HG03066 (cell line): ENCODE data around the gene KCNH5.
"Not testable (repeated sequence)": the region's sequence is repeated elsewhere in the genome, so short reads cannot be mapped to it uniquely, and the experiment has no call there.

ENCODE experiments used
- ATAC-seq: cut with Tn5 transposase; IDR thresholded peaks from one replicate; pipeline ENCODE4 v1.9.1; 2021; ENCODE audit warnings: low read depth; ENCODE audit not compliant: unreplicated experiment

The KCNH5 gene

GRCh38 chr14:62763951-62764350 is 281.3 kb downstream of the KCNH5 start:
- no peak for ATAC-seq

GRCh38 chr14:62759796-62760195 is 285.5 kb downstream of the KCNH5 start:
- ATAC-seq, result no peak

GRCh38 chr14:62746881-62747280 is 298.4 kb downstream of the KCNH5 start:
- not testable (repeated sequence) for ATAC-seq

- ATAC-seq, result no peak
Observed at GRCh38 chr14:62745496-62745895, 299.8 kb downstream of the KCNH5 start.

GRCh38 chr14:62743560-62743959 is 301.7 kb downstream of the KCNH5 start:
- no peak for ATAC-seq

- ATAC-seq, result no peak
Observed at GRCh38 chr14:62743118-62743517, 302.1 kb downstream of the KCNH5 start.

- no peak for ATAC-seq
Observed at GRCh38 chr14:62739647-62740046, 305.6 kb downstream of the KCNH5 start.

GRCh38 chr14:62736048-62737043 is 308.9 kb downstream of the KCNH5 start:
- ATAC-seq, result no peak

- ATAC-seq, result no peak
Observed at GRCh38 chr14:62734831-62735230, 310.4 kb downstream of the KCNH5 start.

GRCh38 chr14:62722406-62722805 is 322.9 kb downstream of the KCNH5 start:
- ATAC-seq, result no peak

- no peak for ATAC-seq
Observed at GRCh38 chr14:62718629-62719028, 326.6 kb downstream of the KCNH5 start.

GRCh38 chr14:62711351-62712023 is 333.8 kb downstream of the KCNH5 start:
- no peak for ATAC-seq

- no peak for ATAC-seq
Observed at GRCh38 chr14:62710811-62711210, 334.4 kb downstream of the KCNH5 start.

- no peak for ATAC-seq
Observed at GRCh38 chr14:62709773-62710172, 335.5 kb downstream of the KCNH5 start.

- no peak for ATAC-seq
Observed at GRCh38 chr14:62706217-62706616, 339.0 kb downstream of the KCNH5 start.

GRCh38 chr14:62697461-62697860 is 347.8 kb downstream of the KCNH5 start:
- ATAC-seq, result no peak

- ATAC-seq, result no peak
Observed at GRCh38 chr14:62696929-62697328, 348.3 kb downstream of the KCNH5 start.

GRCh38 chr14:62696331-62696924 is 348.8 kb downstream of the KCNH5 start:
- no peak for ATAC-seq

- ATAC-seq, result no peak
Observed at GRCh38 chr14:62694075-62694474, 351.2 kb downstream of the KCNH5 start.

GRCh38 chr14:62692490-62693106 is 352.7 kb downstream of the KCNH5 start:
- no peak for ATAC-seq
